Measurements from ENCODE around the gene KIAA0513.

Gene KIAA0513

GRCh38 chr16:85017633-85018032 is 10.0 kb upstream of the KIAA0513 start:
- no peak for TF ChIP-seq CTCF (IDR thresholded peaks at IDR 0.05; ENCODE audit: control insufficient read depth, extremely low read depth, insufficient read depth)
- no peak overlapping the region for H3K4me3 ChIP-seq (ENCODE audit: low read depth, low read length)
- no peak for DNase-seq (ENCODE audit: low read depth)

GRCh38 chr16:85018529-85019236 is 8.9 kb upstream of the KIAA0513 start:
- H3K4me3 ChIP-seq (ENCODE audit: low read depth, low read length) = no peak overlapping the region
- TF ChIP-seq CTCF (IDR thresholded peaks at IDR 0.05; ENCODE audit: control insufficient read depth, extremely low read depth, insufficient read depth) = no peak
- DNase-seq (ENCODE audit: low read depth) = no peak

- no peak overlapping the region for H3K4me3 ChIP-seq (ENCODE audit: low read depth, low read length)
- no peak for DNase-seq (ENCODE audit: low read depth)
- no peak for TF ChIP-seq CTCF (IDR thresholded peaks at IDR 0.05; ENCODE audit: control insufficient read depth, extremely low read depth, insufficient read depth)
These were observed 7.8 kb upstream of the KIAA0513 start for GRCh38 chr16:85019659-85020245.

- no peak overlapping the region for H3K4me3 ChIP-seq (ENCODE audit: low read depth, low read length)
- TF ChIP-seq CTCF (IDR thresholded peaks at IDR 0.05; ENCODE audit: control insufficient read depth, extremely low read depth, insufficient read depth) = no peak
- no peak for DNase-seq (ENCODE audit: low read depth)
These were observed 1.6 kb upstream of the KIAA0513 start for GRCh38 chr16:85025781-85026653.

GRCh38 chr16:85026703-85027102 is 892 bp upstream of the KIAA0513 start:
- no peak for TF ChIP-seq CTCF (IDR thresholded peaks at IDR 0.05; ENCODE audit: control insufficient read depth, extremely low read depth, insufficient read depth)
- peak overlapping the region; percentile 83 for H3K4me3 ChIP-seq (ENCODE audit: low read depth, low read length)
- no peak for DNase-seq (ENCODE audit: low read depth)

GRCh38 chr16:85027958-85028684 is 526 bp downstream of the KIAA0513 start:
- 0 out of 2 replicates have a peak, but pooled peaks have one; percentile 14 for TF ChIP-seq CTCF (IDR thresholded peaks at IDR 0.05; ENCODE audit: control insufficient read depth, extremely low read depth, insufficient read depth)
- no peak for DNase-seq (ENCODE audit: low read depth)
- peak overlapping the region; percentile 83 for H3K4me3 ChIP-seq (ENCODE audit: low read depth, low read length)

All from LNCaP clone FGC (cell line).